GM23338 (cell line): ENCODE measurements around the gene VTCN1. TPM values are rescaled to one million over a fixed set of nuclear protein-coding genes. Genes with fewer than 3 reads are reported as not detected.
"Not testable (repeated sequence)": the region's sequence is repeated elsewhere in the genome, so short reads cannot be mapped to it uniquely, and the experiment has no call there.

Experiments used
- ATAC-seq: fragments of 200-7000 bp; cut with Tn5 transposase; 3 replicates; pipeline ENCODE4 v1.9.1; 2020
- DNase-seq: peaks from one replicate; pipeline ENCODE4 v3.0.0-alpha.2; 2015; ENCODE audit warnings: low spot score
- H2AFZ ChIP-seq: fragments of 200-600 bp; sonication (generic); 2 replicates; pipeline ENCODE4 v1.8.0; 2016; ENCODE audit warnings: antibody characterized with exemption, mild to moderate bottlenecking, moderate library complexity
- H3F3A ChIP-seq: fragments of 200-600 bp; sonication (generic); replicated peaks from 2 replicates; pipeline ENCODE4 v1.8.0; 2017; ENCODE audit warnings: antibody characterized with exemption, mixed run types, low read depth
- H3K27ac ChIP-seq: fragments of 200-600 bp; sonication (generic); 2 replicates; pipeline ENCODE4 v1.6.1; 2016; ENCODE audit warnings: low read depth
- H3K27me3 ChIP-seq: fragments of 200-600 bp; sonication (generic); 2 replicates; pipeline ENCODE4 v1.8.0; 2016; ENCODE audit warnings: mild to moderate bottlenecking, mixed run types, moderate library complexity; ENCODE audit not compliant: insufficient read depth
- H3K36me3 ChIP-seq: fragments of 200-600 bp; sonication (generic); 2 replicates; pipeline ENCODE4 v1.8.0; 2016; ENCODE audit warnings: mild to moderate bottlenecking; ENCODE audit not compliant: insufficient read depth
- H3K4me1 ChIP-seq: fragments of 200-600 bp; sonication (generic); 2 replicates; pipeline ENCODE4 v1.8.0; 2016; ENCODE audit warnings: mild to moderate bottlenecking, moderate library complexity; ENCODE audit not compliant: insufficient read depth
- H3K4me2 ChIP-seq: fragments of 200-600 bp; sonication (generic); 2 replicates; pipeline ENCODE4 v1.7.1; 2017; ENCODE audit warnings: mixed run types
- H3K4me3 ChIP-seq: fragments of 200-600 bp; sonication (generic); 2 replicates; pipeline ENCODE4 v1.6.1; 2016; ENCODE audit warnings: mixed run types
- H3K79me2 ChIP-seq: fragments of 200-600 bp; sonication (generic); replicated peaks from 2 replicates; pipeline ENCODE4 v1.8.0; 2017; ENCODE audit warnings: mild to moderate bottlenecking; ENCODE audit not compliant: insufficient read depth
- H3K9me2 ChIP-seq: fragments of 200-600 bp; sonication (generic); 2 replicates; pipeline ENCODE4 v1.8.0; 2017; ENCODE audit not compliant: insufficient read depth
- H4K20me1 ChIP-seq: fragments of 200-600 bp; sonication (generic); replicated peaks from 2 replicates; pipeline ENCODE4 v1.8.0; 2017; ENCODE audit warnings: mild to moderate bottlenecking; ENCODE audit not compliant: insufficient read depth
- H3K27ac Mint-ChIP-seq: 2 replicates; pipeline ENCODE4 v1.8.0; 2020; ENCODE audit warnings: inconsistent platforms, mild to moderate bottlenecking, moderate library complexity, mixed read lengths
- H3K27me3 Mint-ChIP-seq: 3 replicates; pipeline ENCODE4 v1.8.0; 2022; ENCODE audit warnings: low read depth, mild to moderate bottlenecking, moderate library complexity, mixed read lengths, inconsistent platforms; ENCODE audit not compliant: insufficient read depth, poor library complexity
- H3K36me3 Mint-ChIP-seq: 3 replicates; pipeline ENCODE4 v1.8.0; 2021; ENCODE audit warnings: low read depth, mild to moderate bottlenecking, inconsistent platforms, moderate library complexity, mixed read lengths
- H3K4me1 Mint-ChIP-seq: 3 replicates; pipeline ENCODE4 v1.8.0; 2020; ENCODE audit warnings: mild to moderate bottlenecking, inconsistent platforms, mixed read lengths
- H3K4me3 Mint-ChIP-seq: 3 replicates; pipeline ENCODE4 v1.8.0; 2021; ENCODE audit warnings: moderate library complexity, mild to moderate bottlenecking, inconsistent platforms, mixed read lengths
- H3K9me3 Mint-ChIP-seq: 3 replicates; pipeline ENCODE4 v1.8.0; 2020; ENCODE audit warnings: moderate library complexity, mild to moderate bottlenecking, inconsistent platforms, mixed read lengths
- CTCF ChIP-seq, 2 experiments: fragments of 200-600 bp in 1 of 2; sonication (generic) in 1 of 2; conservative IDR thresholded peaks; 2 replicates each; pipeline versions ENCODE4 v1.5.1 to v1.6.1; 2016 to 2017; ENCODE audit warnings: antibody characterized with exemption in 2 of 2, low read depth in 2 of 2, mild to moderate bottlenecking in 2 of 2, moderate library complexity in 1 of 2
- EZH2phosphoT487 ChIP-seq: fragments of 200-600 bp; sonication (generic); IDR thresholded peaks from one replicate; pipeline ENCODE4 v1.8.1; 2018; ENCODE audit warnings: antibody characterized with exemption; ENCODE audit not compliant: unreplicated experiment
- JUNB ChIP-seq: IDR thresholded peaks from one replicate; pipeline ENCODE4 v1.6.1; 2016; ENCODE audit warnings: antibody characterized with exemption; ENCODE audit not compliant: unreplicated experiment
- NANOG ChIP-seq: IDR thresholded peaks from 2 replicates; pipeline ENCODE4 v1.6.1; 2016; ENCODE audit warnings: antibody characterized with exemption, borderline replicate concordance
- REST ChIP-seq: IDR thresholded peaks from one replicate; pipeline ENCODE4 v1.6.1; 2018; ENCODE audit warnings: antibody characterized with exemption; ENCODE audit not compliant: unreplicated experiment
- STAT1 ChIP-seq: IDR thresholded peaks from one replicate; pipeline ENCODE4 v1.6.1; 2016; ENCODE audit warnings: antibody characterized with exemption; ENCODE audit not compliant: unreplicated experiment
- ZNF331 ChIP-seq: fragments of 250-450 bp; sonication (Bioruptor Pico); IDR thresholded peaks from 2 replicates; pipeline ENCODE4 v1.5.0; 2020; ENCODE audit warnings: low read depth, mild to moderate bottlenecking, moderate library complexity
- ZNF462 ChIP-seq: fragments of 250-450 bp; sonication (Bioruptor Pico); IDR thresholded peaks from 2 replicates; pipeline ENCODE4 v1.5.0; 2020; ENCODE audit warnings: mild to moderate bottlenecking, moderate library complexity
- polyA plus RNA-seq: library from polyadenylated mRNA; unstranded; fragments of >200 nt; fragmentation: Nextera tagmentation; extraction: Ambion mirVana; gene quantifications from 2 replicates; pipeline ENCODE4 v1.2.1, GENCODE V29; 2016
- total RNA-seq: library from RNA; depleted of rRNA; stranded (reverse); fragments of >200 nt; shearing (Covaris generic); gene quantifications from 2 replicates; pipeline ENCODE4 v1.2.3, GENCODE V29; 2014

The VTCN1 gene
- total and polyA plus RNA-seq, 2 experiments from 2014 or later: not detected

GRCh38 chr1:117104986-117105385 lies 105.7 kb downstream of the VTCN1 start (continued):
- no peak for TF ChIP-seq REST
- no peak for TF ChIP-seq EZH2phosphoT487
- no peak for TF ChIP-seq ZNF331 (CRISPR knock-in tag)
- TF ChIP-seq JUNB: no peak
- TF ChIP-seq CTCF (conservative IDR thresholded peaks at IDR 0.05; ENCODE audit: low read depth in 2 of 2): no peak
- no peak for TF ChIP-seq STAT1

DNA sequence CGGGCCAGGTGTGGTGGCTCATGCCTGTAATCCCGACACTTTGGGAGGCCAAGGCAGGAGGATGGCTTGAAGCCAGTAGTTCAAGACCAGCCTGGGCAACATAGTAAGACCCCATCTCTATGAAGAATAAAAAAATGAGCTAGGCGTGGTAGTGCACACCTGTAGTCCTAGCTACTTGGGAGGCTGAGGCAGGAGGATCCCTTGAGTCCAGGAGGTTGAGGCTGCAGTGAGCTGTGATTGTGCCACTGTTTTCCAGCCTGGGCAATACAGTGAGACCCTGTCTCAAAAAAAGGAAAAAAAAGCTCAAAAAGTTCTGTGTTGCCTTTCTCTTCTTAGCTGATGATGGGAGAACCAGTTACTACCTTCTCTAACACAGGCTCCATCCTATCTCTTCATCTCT lies 108.9 kb downstream of the VTCN1 start:
- ATAC-seq, H3K4me2 ChIP-seq, H3K27me3 Mint-ChIP-seq, H3K9me3 Mint-ChIP-seq, H3K79me2 ChIP-seq, H3K4me1 ChIP-seq, H4K20me1 ChIP-seq, H3K9me2 ChIP-seq, H3K27me3 ChIP-seq, H2AFZ ChIP-seq, H3F3A ChIP-seq, H3K4me3 Mint-ChIP-seq, H3K27ac ChIP-seq, H3K4me1 Mint-ChIP-seq, H3K27ac Mint-ChIP-seq, DNase-seq, H3K4me3 ChIP-seq: not testable (repeated sequence)
- peaks cover 70% of the 10 kb centered on the region for H3K36me3 Mint-ChIP-seq
- peaks cover 73% of the 10 kb centered on the region for H3K36me3 ChIP-seq

DNA sequence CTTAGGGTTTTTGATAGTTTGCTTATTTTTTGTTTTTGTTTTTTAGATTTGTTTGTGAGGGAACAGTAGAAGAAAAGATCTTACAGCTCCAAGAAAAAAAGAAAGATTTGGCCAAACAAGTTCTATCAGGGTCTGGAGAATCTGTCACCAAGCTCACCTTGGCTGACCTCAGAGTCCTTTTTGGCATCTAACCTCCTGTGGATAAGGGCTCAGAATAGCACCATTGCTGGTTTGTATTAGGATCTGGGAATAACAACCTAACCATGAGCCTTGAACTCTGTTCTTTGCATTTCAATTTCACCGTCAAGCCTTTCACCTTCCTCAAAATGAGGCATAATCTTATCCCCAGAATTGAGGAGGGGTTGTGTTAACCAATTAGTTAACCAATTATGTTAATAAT lies 109.4 kb downstream of the VTCN1 start:
- H3K36me3 ChIP-seq: peaks cover 78% of the 10 kb centered on the region
- Mint-ChIP-seq H3K27me3 (no peaks in the 10 kb centered on the region), H3K27ac (no peak overlapping the region), H3K4me1 (no peaks in the 10 kb centered on the region), H3K4me3 (no peak overlapping the region), H3K9me3 (no peaks in the 10 kb centered on the region), H3K36me3 (peaks cover 70% of the 10 kb centered on the region)
- no peak overlapping the region for H3K4me3 ChIP-seq
- no peak overlapping the region for H3K27ac ChIP-seq
- H3K79me2 ChIP-seq: no peaks in the 10 kb centered on the region
- peaks cover 10% of the 10 kb centered on the region; the same call in 1 of the 2 replicates for H4K20me1 ChIP-seq
- H3K27me3 ChIP-seq: no peaks in the 10 kb centered on the region
- no peaks in the 10 kb centered on the region for H3K4me1 ChIP-seq
- H2AFZ ChIP-seq: no peak overlapping the region
- no peak overlapping the region for H3K4me2 ChIP-seq
- H3F3A ChIP-seq: no peaks in the 10 kb centered on the region; the same call in 1 of the 2 replicates
- DNase-seq: no peak
- H3K9me2 ChIP-seq: no peaks in the 10 kb centered on the region
- ATAC-seq: no peak
- TF ChIP-seq NANOG (no peak), ZNF462 (no peak), STAT1 (no peak), EZH2phosphoT487 (no peak)
